ENCODE results near the gene RASSF1.

Gene RASSF1

DNA sequence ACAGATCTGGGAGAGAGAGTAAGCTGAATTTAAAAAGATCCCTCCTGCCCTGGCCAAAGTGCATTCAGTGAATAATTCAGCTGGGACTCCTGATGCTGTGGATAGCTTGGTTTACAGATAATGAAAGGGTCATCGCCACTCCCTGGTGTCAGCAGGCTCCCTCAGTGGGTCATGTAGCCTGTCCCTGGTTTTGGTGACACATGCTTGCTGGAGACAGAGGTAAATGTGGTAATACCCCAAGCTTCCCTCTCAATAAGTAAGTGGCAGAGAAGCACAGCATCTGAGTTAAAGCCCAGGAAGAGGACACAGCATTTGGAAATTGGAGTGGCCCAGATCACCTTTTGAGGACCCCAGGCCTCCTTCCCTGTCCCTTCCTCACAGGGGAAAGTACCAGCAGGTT, 16.8 kb upstream of the RASSF1 start:
- Mint-ChIP-seq H3K4me3 (peak overlapping the region; percentile 90), H3K36me3 (peaks cover 7% of the 10 kb centered on the region), H3K9me3 (no peaks in the 10 kb centered on the region), H3K27me3 (no peaks in the 10 kb centered on the region), H3K27ac (no peak overlapping the region), H3K4me1 (peaks cover 26% of the 10 kb centered on the region)
- ATAC-seq (ENCODE audit: low read depth) (no peak), DNase-seq (ENCODE audit: low spot score in 2 of 2) (no peak)

DNA sequence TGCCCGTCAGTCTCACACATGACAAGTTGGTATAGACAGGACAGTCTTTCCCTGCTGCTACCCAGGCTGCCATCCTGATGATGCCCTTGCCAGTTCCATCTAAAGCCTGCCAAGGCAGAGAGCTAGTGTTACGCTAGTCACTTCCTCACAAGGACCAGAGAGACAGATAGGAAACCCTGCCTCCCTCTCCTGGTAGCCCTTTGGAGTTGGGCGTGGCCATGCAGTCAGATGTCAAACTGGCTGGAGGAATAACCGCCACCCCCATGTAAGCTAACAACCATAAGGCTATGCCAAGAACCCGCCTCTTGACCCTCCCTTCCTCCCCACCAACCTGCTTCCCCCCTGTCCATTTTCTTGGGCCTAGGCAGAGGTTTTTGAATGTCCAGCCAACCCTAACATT, 15.9 kb upstream of the RASSF1 start:
- H3K4me3 Mint-ChIP-seq, result peak overlapping the region; percentile 90
- DNase-seq (ENCODE audit: low spot score in 2 of 2) (no peak), ATAC-seq (ENCODE audit: low read depth) (no peak)
- H3K27ac Mint-ChIP-seq, result no peak overlapping the region
- no peaks in the 10 kb centered on the region for H3K9me3 Mint-ChIP-seq
- peaks cover 7% of the 10 kb centered on the region for H3K36me3 Mint-ChIP-seq
- no peaks in the 10 kb centered on the region for H3K27me3 Mint-ChIP-seq
- peaks cover 26% of the 10 kb centered on the region for H3K4me1 Mint-ChIP-seq

DNA sequence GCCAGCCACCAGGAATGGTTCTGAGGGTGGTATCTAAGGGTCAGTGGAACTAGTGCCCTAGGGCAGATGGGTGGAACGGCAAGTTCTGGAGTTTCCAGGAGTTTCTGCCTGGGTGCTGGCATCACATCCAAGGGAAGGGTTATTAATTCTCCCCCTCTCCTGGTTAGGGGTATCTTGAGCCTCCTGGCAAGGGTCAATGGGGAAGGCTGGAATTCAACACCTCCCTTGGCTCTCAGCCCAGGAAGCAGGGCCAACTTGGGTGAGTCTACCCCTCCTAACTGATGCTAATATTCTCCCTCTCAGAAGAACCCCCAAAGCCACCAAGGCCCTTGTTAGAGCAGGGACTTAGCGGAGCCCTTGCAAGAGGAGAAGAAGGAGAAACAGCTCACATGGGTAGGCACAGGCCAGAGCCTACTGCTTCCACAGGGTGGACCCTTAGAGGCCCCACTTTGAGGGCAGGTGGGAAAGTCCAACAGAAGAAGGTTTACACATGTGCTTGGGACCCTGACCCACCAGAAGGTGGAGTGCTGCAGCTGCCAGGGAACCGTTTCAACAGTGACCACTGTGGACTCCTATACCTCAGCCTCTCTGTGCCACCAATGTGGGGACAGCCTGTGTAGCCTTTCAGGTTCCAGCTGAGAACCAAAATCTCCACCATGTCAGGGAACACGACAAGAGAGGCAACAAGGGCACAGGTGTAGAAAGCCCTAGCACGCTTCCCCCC, 15.4 kb upstream of the RASSF1 start:
- DNase-seq (ENCODE audit: low spot score in 2 of 2) (no peak), ATAC-seq (ENCODE audit: low read depth) (no peak)
- Mint-ChIP-seq H3K36me3 (peaks cover 7% of the 10 kb centered on the region), H3K27ac (no peak overlapping the region), H3K4me3 (no peak overlapping the region), H3K27me3 (no peaks in the 10 kb centered on the region), H3K4me1 (peaks cover 29% of the 10 kb centered on the region), H3K9me3 (no peaks in the 10 kb centered on the region)

GRCh38 chr3:50354850-50355249, 14.2 kb upstream of the RASSF1 start:
- H3K36me3 Mint-ChIP-seq, result peaks cover 7% of the 10 kb centered on the region
- no peak for ATAC-seq (ENCODE audit: low read depth)
- H3K27me3 Mint-ChIP-seq, result no peaks in the 10 kb centered on the region
- DNase-seq (ENCODE audit: low spot score in 2 of 2), result no peak
- no peaks in the 10 kb centered on the region for H3K9me3 Mint-ChIP-seq
- no peak overlapping the region for H3K27ac Mint-ChIP-seq
- H3K4me3 Mint-ChIP-seq, result no peak overlapping the region
- H3K4me1 Mint-ChIP-seq, result peaks cover 38% of the 10 kb centered on the region

DNA sequence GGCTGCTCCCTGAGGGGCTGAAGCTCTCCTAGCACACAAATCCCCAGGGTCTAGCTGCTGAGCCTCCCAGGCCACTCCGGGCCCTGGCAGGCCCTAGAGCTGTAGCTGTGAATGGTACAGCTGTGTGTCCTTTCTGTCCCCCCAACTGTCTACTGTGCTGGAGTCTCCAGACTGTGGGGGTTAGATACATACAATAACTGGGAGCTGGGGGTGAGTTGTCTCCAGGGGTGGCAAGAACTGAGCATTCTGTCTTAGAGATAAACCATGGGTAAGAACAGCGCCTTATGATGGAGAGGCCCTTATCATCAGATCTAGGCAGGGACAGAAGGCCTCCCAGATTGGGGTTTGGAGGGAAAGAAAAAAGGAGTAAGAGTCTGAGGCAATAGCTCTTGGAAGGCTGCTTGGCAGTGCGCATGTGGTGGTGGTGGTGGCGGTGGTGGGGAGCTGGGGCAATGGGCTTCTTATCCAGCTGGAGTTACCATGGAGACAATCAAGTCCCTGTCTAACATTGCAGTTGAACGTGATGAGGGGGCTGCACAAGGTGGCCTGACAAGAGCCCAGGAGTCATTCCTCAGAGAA, 13.6 kb upstream of the RASSF1 start:
- no peak for ATAC-seq (ENCODE audit: low read depth)
- Mint-ChIP-seq H3K27ac (no peak overlapping the region), H3K36me3 (peaks cover 7% of the 10 kb centered on the region), H3K4me1 (peaks cover 36% of the 10 kb centered on the region), H3K4me3 (no peak overlapping the region), H3K27me3 (no peaks in the 10 kb centered on the region), H3K9me3 (no peaks in the 10 kb centered on the region)
- no peak for DNase-seq (ENCODE audit: low spot score in 2 of 2)

DNA sequence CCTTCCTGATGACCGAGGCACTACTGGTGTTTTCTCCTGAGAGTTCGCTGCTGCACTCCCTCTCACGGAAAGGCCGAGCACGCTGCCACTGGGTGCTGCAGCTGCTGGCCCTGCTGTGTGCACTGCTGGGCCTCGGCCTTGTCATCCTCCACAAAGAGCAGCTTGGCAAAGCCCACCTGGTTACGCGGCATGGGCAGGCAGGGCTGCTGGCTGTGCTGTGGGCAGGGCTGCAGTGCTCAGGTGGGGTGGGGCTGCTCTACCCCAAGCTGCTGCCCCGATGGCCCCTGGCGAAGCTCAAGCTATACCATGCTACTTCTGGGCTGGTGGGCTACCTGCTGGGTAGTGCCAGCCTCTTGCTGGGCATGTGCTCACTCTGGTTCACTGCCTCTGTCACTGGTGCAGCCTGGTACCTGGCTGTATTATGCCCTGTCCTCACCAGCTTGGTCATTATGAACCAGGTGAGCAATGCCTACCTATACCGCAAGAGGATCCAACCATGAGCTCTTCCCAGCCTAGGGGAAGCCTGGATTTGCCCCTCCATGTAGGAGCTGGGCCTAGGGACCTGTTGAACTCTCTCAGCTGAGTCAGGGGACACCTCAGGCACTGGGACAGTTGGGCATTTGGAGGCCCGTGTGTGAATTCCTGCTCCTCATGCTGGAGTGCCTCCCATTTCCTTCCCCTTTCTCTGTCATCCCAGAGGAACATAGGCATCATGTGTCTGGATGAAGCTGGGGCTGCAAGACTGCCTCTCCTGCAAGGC, 12.8 kb upstream of the RASSF1 start:
- H3K27ac Mint-ChIP-seq, result no peak overlapping the region
- ATAC-seq (ENCODE audit: low read depth) (no peak), DNase-seq (ENCODE audit: low spot score in 2 of 2) (no peak)
- no peak overlapping the region for H3K4me3 Mint-ChIP-seq
- H3K27me3 Mint-ChIP-seq, result no peaks in the 10 kb centered on the region
- peaks cover 7% of the 10 kb centered on the region for H3K36me3 Mint-ChIP-seq
- peaks cover 40% of the 10 kb centered on the region for H3K4me1 Mint-ChIP-seq
- no peaks in the 10 kb centered on the region for H3K9me3 Mint-ChIP-seq

GRCh38 chr3:50352781-50353180, 12.1 kb upstream of the RASSF1 start:
- ATAC-seq (ENCODE audit: low read depth) (no peak), DNase-seq (ENCODE audit: low spot score in 2 of 2) (no peak)
- Mint-ChIP-seq H3K4me3 (no peak overlapping the region), H3K36me3 (peaks cover 7% of the 10 kb centered on the region), H3K27me3 (no peaks in the 10 kb centered on the region), H3K9me3 (no peaks in the 10 kb centered on the region), H3K27ac (no peak overlapping the region), H3K4me1 (peaks cover 37% of the 10 kb centered on the region)

GRCh38 chr3:50351323-50351697, 10.7 kb upstream of the RASSF1 start:
- no peak for ATAC-seq (ENCODE audit: low read depth)
- H3K4me3 Mint-ChIP-seq, result peak overlapping the region; percentile 99
- peaks cover 7% of the 10 kb centered on the region for H3K36me3 Mint-ChIP-seq
- no peak for DNase-seq (ENCODE audit: low spot score in 2 of 2)
- no peak overlapping the region for H3K27ac Mint-ChIP-seq
- peaks cover 26% of the 10 kb centered on the region for H3K4me1 Mint-ChIP-seq
- no peaks in the 10 kb centered on the region for H3K9me3 Mint-ChIP-seq
- H3K27me3 Mint-ChIP-seq, result no peaks in the 10 kb centered on the region

- Mint-ChIP-seq H3K27me3 (no peaks in the 10 kb centered on the region), H3K36me3 (peaks cover 7% of the 10 kb centered on the region), H3K27ac (peak within 1 kb of the TSS; percentile 94), H3K4me3 (peak within 1 kb of the TSS; percentile 99), H3K4me1 (peaks cover 29% of the 10 kb centered on the region), H3K9me3 (no peaks in the 10 kb centered on the region)
- ATAC-seq (ENCODE audit: low read depth) (peak; percentile 88), DNase-seq (ENCODE audit: low spot score in 2 of 2) (peak; percentile 97 to 98)
Observed at GRCh38 chr3:50350527-50351322, 10.1 kb upstream of the RASSF1 start, which contains the start of the genes CYB561D2 and NPRL2. CYB561D2 (plus strand) TSS chr3:50350862; CDS start chr3:50351434, 572 bp downstream. NPRL2 (minus strand) TSS chr3:50350775; CDS start chr3:50350652, 123 bp downstream.

- Mint-ChIP-seq H3K4me1 (peaks cover 29% of the 10 kb centered on the region), H3K4me3 (peak overlapping the region; percentile 99), H3K9me3 (no peaks in the 10 kb centered on the region), H3K27ac (peak overlapping the region; percentile 94), H3K27me3 (no peaks in the 10 kb centered on the region), H3K36me3 (peaks cover 3% of the 10 kb centered on the region)
- ATAC-seq (ENCODE audit: low read depth) (no peak), DNase-seq (ENCODE audit: low spot score in 2 of 2) (no peak)
Observed at GRCh38 chr3:50350213-50350526, 9.5 kb upstream of the RASSF1 start.

DNA sequence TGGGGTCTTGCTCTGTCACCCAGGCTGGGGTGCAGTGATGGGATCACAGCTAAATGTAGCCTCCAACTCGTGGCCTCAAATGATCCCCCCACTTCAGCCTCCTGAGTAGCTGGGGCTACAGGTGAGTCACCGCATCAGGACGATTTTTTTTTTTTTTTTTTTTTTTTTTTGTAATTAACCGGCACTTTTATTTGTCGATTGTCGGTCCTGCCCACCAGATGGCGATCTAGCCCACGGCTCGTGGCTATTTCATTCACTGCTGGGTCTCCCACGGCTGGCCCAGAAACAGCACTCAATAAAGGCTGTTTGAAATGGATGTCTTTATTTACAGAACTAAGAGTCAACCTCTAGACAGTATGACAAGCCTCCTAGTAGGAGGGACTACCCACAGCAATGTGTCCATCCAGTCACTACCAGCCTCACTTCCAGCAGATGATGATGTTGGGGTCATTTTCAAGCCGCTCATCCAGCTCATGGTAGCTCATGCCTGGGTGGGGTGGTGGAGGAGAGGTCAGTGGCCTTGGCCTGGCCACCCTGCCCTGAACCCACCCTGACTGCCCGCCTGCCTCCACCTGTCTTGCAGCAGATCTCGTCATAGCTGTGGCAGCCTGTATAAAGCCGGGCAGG, 6.7 kb upstream of the RASSF1 start:
- no peak overlapping the region for H3K4me3 Mint-ChIP-seq
- peaks cover 37% of the 10 kb centered on the region for H3K4me1 Mint-ChIP-seq
- no peak overlapping the region for H3K27ac Mint-ChIP-seq
- no peaks in the 10 kb centered on the region for H3K36me3 Mint-ChIP-seq
- H3K27me3 Mint-ChIP-seq, result no peaks in the 10 kb centered on the region
- DNase-seq (ENCODE audit: low spot score in 2 of 2), result peak; percentile 60 to 70
- H3K9me3 Mint-ChIP-seq, result no peaks in the 10 kb centered on the region
- peak; percentile 14 for ATAC-seq (ENCODE audit: low read depth)

DNA sequence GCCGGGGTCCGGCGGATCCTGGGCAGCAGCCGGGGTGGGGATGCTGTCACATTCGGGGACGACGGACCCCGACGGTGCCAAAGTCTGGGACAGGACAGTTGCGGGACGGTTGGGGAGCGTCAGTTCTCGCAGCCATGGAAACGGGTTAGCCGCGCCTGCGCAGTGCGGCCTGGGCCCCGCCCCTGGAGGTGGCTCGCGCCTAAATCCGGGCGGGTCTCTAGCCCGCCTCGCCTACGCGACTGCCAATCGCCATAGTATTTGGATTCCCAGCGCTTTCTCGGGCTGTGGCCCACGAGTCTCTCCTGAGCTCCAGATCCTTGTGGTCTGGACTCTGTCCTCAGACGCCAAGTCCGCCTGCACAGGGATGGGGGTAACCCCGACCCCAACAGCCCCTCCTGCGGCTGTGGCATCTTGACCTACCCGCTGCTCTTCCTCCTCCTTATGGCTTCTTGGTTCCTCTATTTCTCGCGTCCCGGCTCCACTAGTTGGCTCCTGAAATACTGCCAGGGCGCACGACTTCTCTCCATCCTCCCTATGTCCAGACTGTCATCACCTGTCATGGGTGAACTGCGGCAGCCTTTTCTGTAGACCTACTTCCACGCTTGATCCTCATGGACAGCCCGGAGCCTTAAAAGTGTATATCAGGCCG, 5.1 kb upstream of the RASSF1 start, which contains the start of gene ZMYND10:
Gene ZMYND10 (minus strand): TSS at position 147 of the 649 bp plus-strand sequence. CDS start 153 bp downstream, outside the sequence.
- Mint-ChIP-seq H3K9me3 (no peaks in the 10 kb centered on the region), H3K27me3 (no peaks in the 10 kb centered on the region), H3K4me3 (peak within 1 kb of the TSS; percentile 50), H3K27ac (no peak within 1 kb of the TSS), H3K36me3 (no peaks in the 10 kb centered on the region), H3K4me1 (peaks cover 36% of the 10 kb centered on the region)
- ATAC-seq (ENCODE audit: low read depth) (peak; percentile 50), DNase-seq (ENCODE audit: low spot score in 2 of 2) (peak; percentile 74 to 76)

- Mint-ChIP-seq H3K27me3 (no peaks in the 10 kb centered on the region), H3K27ac (no peak overlapping the region), H3K9me3 (no peaks in the 10 kb centered on the region), H3K4me3 (peak overlapping the region; percentile 15), H3K36me3 (no peaks in the 10 kb centered on the region), H3K4me1 (peaks cover 31% of the 10 kb centered on the region)
- DNase-seq (ENCODE audit: low spot score in 2 of 2) (no peak), ATAC-seq (ENCODE audit: low read depth) (no peak)
Observed at GRCh38 chr3:50345008-50345407, 4.4 kb upstream of the RASSF1 start.

Data from memory B cell (primary cell).